Peyer's patch (tissue), 4 donors: ENCODE data around the gene STYK1.

Source experiments
- POLR2A ChIP-seq, 2 donors: fragments of 450-650 bp; IDR thresholded peaks; one replicate each; pipeline ENCODE4 v1.5.1; 2017; ENCODE audit warnings: antibody characterized with exemption in 2 of 2, mild to moderate bottlenecking in 2 of 2, moderate library complexity in 2 of 2
- TF ChIP-seq, protein P1 (sequence below), 6 experiments: fragments of 450-650 bp in 4 of 6; fragments of 200-600 bp in 2 of 6; sonication (generic) in 1 of 6; IDR thresholded peaks; one replicate each; pipeline ENCODE4 v1.5.1; 2017 to 2019; ENCODE audit warnings: antibody characterized with exemption in 6 of 6, mild to moderate bottlenecking in 3 of 6, moderate library complexity in 1 of 6

DNA sequence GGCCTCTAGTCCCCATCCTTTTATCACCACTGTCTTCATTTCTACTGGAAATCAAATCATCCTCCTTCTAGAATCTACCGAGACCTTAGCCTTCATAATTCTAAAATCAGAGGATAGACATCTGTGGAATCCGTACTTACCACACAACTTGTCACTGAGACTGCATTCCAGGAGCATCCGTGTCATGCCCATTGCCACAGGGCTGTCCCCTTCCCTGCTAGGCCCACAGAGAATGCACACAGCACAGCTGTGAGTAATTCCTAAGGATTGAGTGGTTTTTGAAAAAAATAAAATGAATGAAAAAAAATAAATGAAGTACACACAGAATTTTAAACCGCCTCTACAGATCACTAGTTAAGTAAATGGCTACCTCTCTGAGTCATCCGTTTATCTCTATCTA lies 39.4 kb downstream of the STYK1 start:
- TF ChIP-seq, protein P1, sequence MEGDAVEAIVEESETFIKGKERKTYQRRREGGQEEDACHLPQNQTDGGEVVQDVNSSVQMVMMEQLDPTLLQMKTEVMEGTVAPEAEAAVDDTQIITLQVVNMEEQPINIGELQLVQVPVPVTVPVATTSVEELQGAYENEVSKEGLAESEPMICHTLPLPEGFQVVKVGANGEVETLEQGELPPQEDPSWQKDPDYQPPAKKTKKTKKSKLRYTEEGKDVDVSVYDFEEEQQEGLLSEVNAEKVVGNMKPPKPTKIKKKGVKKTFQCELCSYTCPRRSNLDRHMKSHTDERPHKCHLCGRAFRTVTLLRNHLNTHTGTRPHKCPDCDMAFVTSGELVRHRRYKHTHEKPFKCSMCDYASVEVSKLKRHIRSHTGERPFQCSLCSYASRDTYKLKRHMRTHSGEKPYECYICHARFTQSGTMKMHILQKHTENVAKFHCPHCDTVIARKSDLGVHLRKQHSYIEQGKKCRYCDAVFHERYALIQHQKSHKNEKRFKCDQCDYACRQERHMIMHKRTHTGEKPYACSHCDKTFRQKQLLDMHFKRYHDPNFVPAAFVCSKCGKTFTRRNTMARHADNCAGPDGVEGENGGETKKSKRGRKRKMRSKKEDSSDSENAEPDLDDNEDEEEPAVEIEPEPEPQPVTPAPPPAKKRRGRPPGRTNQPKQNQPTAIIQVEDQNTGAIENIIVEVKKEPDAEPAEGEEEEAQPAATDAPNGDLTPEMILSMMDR (IDR thresholded peaks at IDR 0.05): no peak
- TF ChIP-seq POLR2A (IDR thresholded peaks at IDR 0.05): no peak
